MCF 10A (cell line): ENCODE results near the gene TUSC2. TPM values are rescaled to one million over a fixed set of nuclear protein-coding genes. Genes with fewer than 3 reads are reported as not detected.
A peak's percentile ranks its signal among the peaks of the same experiment; 100 is the strongest.

Experiments
- BruUV-seq: library from RNA; stranded (reverse); fragments of 400-500 nt; replicated peaks from 2 replicates; lab custom pipeline; 2021; lab: Mats Ljungman, UMichigan
- CTCF ChIA-PET: fragments of 300-600 bp; sonication (Branson Sonifier 250); formaldehyde crosslinking; extraction: SDS; loops from one replicate; lab custom pipeline; 2021; ENCODE audit warnings: antibody characterized with exemption, inconsistent platforms; lab: Yijun Ruan, JAX
- POLR2A ChIA-PET: fragments of 300-600, 350-650 bp; sonication (Branson Sonifier 250); formaldehyde crosslinking; extraction: SDS; loops from one replicate; lab custom pipeline; 2020; ENCODE audit warnings: antibody characterized with exemption, inconsistent platforms; lab: Yijun Ruan, JAX
- DNase-seq: peaks from one replicate; pipeline ENCODE4 v3.0.0-alpha.2; 2018; ENCODE audit not compliant: unreplicated experiment
- H3K27ac Mint-ChIP-seq: one replicate; pipeline ENCODE4 v1.8.0; 2022; ENCODE audit warnings: mild to moderate bottlenecking, low read depth, mixed read lengths; ENCODE audit not compliant: unreplicated experiment
- H3K27me3 Mint-ChIP-seq: one replicate; pipeline ENCODE4 v1.8.0; 2022; ENCODE audit warnings: mixed read lengths; ENCODE audit not compliant: insufficient read depth, unreplicated experiment
- H3K36me3 Mint-ChIP-seq: one replicate; pipeline ENCODE4 v1.8.0; 2022; ENCODE audit warnings: mild to moderate bottlenecking, moderate library complexity, mixed read lengths; ENCODE audit not compliant: insufficient read depth, unreplicated experiment
- H3K4me1 Mint-ChIP-seq: one replicate; pipeline ENCODE4 v1.8.0; 2022; ENCODE audit warnings: mixed read lengths; ENCODE audit not compliant: insufficient read depth, unreplicated experiment
- H3K4me3 Mint-ChIP-seq: one replicate; pipeline ENCODE4 v1.8.0; 2022; ENCODE audit warnings: mild to moderate bottlenecking, moderate library complexity, mixed read lengths; ENCODE audit not compliant: unreplicated experiment
- H3K9me3 Mint-ChIP-seq: one replicate; pipeline ENCODE4 v1.8.0; 2022; ENCODE audit warnings: mixed read lengths; ENCODE audit not compliant: unreplicated experiment
- CTCF ChIP-seq: fragments of 200-600 bp; IDR thresholded peaks from one replicate; pipeline ENCODE4 v1.8.0; 2022; ENCODE audit warnings: antibody characterized with exemption, mild to moderate bottlenecking; ENCODE audit not compliant: unreplicated experiment
- intact Hi-C: fragments of 100-400 bp; cut with micrococcal nuclease; formaldehyde crosslinking; loops from 2 replicates; pipeline ENCODE4 v1.14.1; 2022
- total RNA-seq: library from RNA; stranded (reverse); gene quantifications from 2 replicates; pipeline ENCODE4 v1.2.3, GENCODE V29; 2022

The TUSC2 gene
- total RNA-seq, 1 experiment from 2014 or later: 14.5 TPM

DNA sequence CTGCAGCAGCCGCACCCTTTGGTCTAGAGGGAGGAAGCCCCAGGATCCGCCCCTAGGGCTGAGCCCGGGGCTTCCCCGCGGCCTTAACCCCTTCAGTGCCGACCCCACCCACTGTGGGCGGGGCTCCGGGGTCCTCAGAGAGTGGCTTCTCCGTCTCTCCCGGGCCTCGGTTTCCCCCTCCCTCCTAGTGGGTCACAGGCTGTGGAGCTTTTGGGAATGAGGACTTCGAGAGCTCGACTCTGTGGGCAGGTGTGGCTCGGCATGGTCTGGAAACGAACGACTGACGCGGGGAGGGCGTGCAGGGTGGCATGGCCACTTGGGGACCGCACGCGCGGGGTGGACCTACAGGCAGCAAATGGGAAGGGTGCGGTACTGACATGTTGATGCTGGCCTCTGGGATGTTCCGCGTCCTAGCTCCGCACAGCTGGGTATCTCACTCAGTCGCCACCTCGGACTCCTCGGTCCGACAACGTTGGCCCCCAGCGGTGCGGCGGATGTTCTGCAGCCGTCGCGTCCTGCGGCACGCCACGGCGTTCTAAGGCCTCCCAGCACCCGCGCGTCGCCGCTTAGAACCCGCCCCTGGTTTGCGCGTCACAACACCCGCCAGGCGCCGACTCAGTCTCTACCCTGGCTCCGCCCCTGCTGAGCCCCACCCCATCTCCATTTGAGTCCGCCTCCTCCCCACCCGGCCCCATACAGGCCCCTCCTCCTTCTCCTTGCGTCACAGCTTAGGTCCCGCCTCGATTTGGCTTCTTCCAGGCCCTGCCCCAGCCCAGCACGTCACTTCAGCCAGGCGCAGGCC, 29.0 kb downstream of the TUSC2 start, which contains the start of the genes HYAL3 and NAA80:
HYAL3 (minus strand) TSS at position 570 of the 802 bp plus-strand sequence. CDS start 3,803 bp downstream, outside the sequence.
NAA80 (minus strand) TSS at position 570 of the 802 bp plus-strand sequence. CDS start 1,942 bp downstream, outside the sequence.
- peak; percentile 23 for TF ChIP-seq CTCF
- Mint-ChIP-seq H3K27ac (peak within 1 kb of the TSS; percentile 97), H3K9me3 (no peaks in the 10 kb centered on the region), H3K36me3 (no peaks in the 10 kb centered on the region), H3K27me3 (no peaks in the 10 kb centered on the region), H3K4me1 (peaks cover 7% of the 10 kb centered on the region), H3K4me3 (peak within 1 kb of the TSS; percentile 92)
- peak; percentile 99 for DNase-seq
- ChIA-PET POLR2A (interaction anchor here (0.6 to 3.3 kb wide), 21 partner anchors 8 to 1754 kb away, joined by 3 to 30 read pairs (median 4); partner anchors contain the start of genes CYB561D2, GNAI2, HEMK1 and NPRL2), CTCF (interaction anchor here (0.6 to 5.7 kb wide), 12 partner anchors 20 to 1085 kb away, joined by 3 to 30 read pairs (median 4); partner anchors contain the start of genes HYAL2 and RASSF1)
- intact Hi-C loops: loop anchor here (1.0 kb wide), 1 partner anchor 22 kb away; no protein-coding TSS in a partner anchor
- TSS peak; percentile 55 for BruUV-seq

- H3K9me3 Mint-ChIP-seq: no peaks in the 10 kb centered on the region
- peak overlapping the region; percentile 92 for H3K4me3 Mint-ChIP-seq
- H3K27ac Mint-ChIP-seq: no peak overlapping the region
- CTCF ChIA-PET: interaction anchor here (0.8 to 5.7 kb wide), 6 partner anchors 21 to 72 kb away, joined by 3 to 30 read pairs (median 5); partner anchors contain the start of gene HYAL2
- BruUV-seq: no TSS peak
- POLR2A ChIA-PET: interaction anchor here (0.6 to 3.3 kb wide), 10 partner anchors 10 to 163 kb away, joined by 3 to 30 read pairs (median 6); partner anchors contain the start of genes CYB561D2, NPRL2 and TUSC2
- H3K36me3 Mint-ChIP-seq: no peaks in the 10 kb centered on the region
- peaks cover 7% of the 10 kb centered on the region for H3K4me1 Mint-ChIP-seq
- H3K27me3 Mint-ChIP-seq: no peaks in the 10 kb centered on the region
- DNase-seq: no peak
- TF ChIP-seq CTCF: no peak
- intact Hi-C loops: no loop called here
Measured at GRCh38 chr3:50297896-50298725, 29.9 kb downstream of the TUSC2 start.

DNA sequence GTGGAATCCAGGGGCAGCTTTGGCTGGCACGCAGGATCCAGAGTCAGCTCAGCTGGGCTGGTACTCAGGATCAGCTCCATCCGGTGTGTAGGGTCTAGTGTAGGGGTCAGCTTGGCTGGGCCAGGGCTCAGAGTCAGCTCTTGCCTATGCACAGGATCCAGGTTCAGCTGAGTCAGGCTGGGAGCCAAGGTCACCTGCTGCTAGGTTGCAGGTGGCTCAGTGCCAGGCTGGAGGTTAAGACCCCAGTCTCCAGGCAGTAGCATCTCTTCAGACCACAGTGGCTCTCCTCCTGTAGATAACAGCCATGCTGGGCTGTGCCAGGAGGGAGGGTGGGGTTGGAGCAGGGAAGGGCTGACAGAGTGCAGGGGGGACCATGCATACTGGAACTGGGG, 30.6 kb downstream of the TUSC2 start:
- H3K36me3 Mint-ChIP-seq: no peaks in the 10 kb centered on the region
- ChIA-PET CTCF (interaction anchor here (0.5 to 5.7 kb wide), 4 partner anchors 26 to 228 kb away, joined by 3 to 30 read pairs (median 3); partner anchors contain the start of gene HYAL2), POLR2A (interaction anchor here (1.5 to 2.7 kb wide), 2 partner anchors 24 to 40 kb away, joined by 5 to 29 read pairs; no protein-coding TSS in a partner anchor)
- TF ChIP-seq CTCF: no peak
- H3K9me3 Mint-ChIP-seq: no peaks in the 10 kb centered on the region
- BruUV-seq: no TSS peak
- DNase-seq: no peak
- H3K4me3 Mint-ChIP-seq: peak overlapping the region; percentile 16
- intact Hi-C loops: no loop called here
- H3K4me1 Mint-ChIP-seq: peaks cover 14% of the 10 kb centered on the region
- H3K27me3 Mint-ChIP-seq: no peaks in the 10 kb centered on the region
- no peak overlapping the region for H3K27ac Mint-ChIP-seq
